SK-N-SH (cell line): ENCODE measurements around the gene GRIPAP1.

Experiments used
- CTCF ChIP-seq: fragments of 200-600 bp; sonication (generic); IDR thresholded peaks from 2 replicates; pipeline ENCODE4 v1.6.1; 2017; ENCODE audit warnings: antibody characterized with exemption, mild to moderate bottlenecking, moderate library complexity
- EP300 ChIP-seq, 2 experiments: IDR thresholded peaks; 2 replicates each; pipeline versions ENCODE4 v1.4.0 to v1.6.1; 2012; ENCODE audit warnings: borderline replicate concordance in 1 of 2, low read depth in 1 of 2, low read length in 1 of 2
- FOXJ3 ChIP-seq: sonication (generic); formaldehyde crosslinking; IDR thresholded peaks from 2 replicates; pipeline ENCODE4 v1.5.1; 2020; ENCODE audit warnings: mild to moderate bottlenecking, missing genetic modification reagents
- FOXM1 ChIP-seq: IDR thresholded peaks from 2 replicates; pipeline ENCODE4 v1.4.0; 2012; ENCODE audit warnings: low read depth, mild to moderate bottlenecking
- MXI1 ChIP-seq: IDR thresholded peaks from 2 replicates; pipeline ENCODE4 v1.6.1; 2012; ENCODE audit warnings: mild to moderate bottlenecking, low read depth, low read length, improper control_type of control experiment
- POLR2AphosphoS5 ChIP-seq: IDR thresholded peaks from 2 replicates; pipeline ENCODE4 v1.6.1; 2012; ENCODE audit warnings: low read depth, low read length
- RCOR1 ChIP-seq: fragments of 150-350 bp; IDR thresholded peaks from 2 replicates; pipeline ENCODE4 v1.6.1; 2017; ENCODE audit warnings: antibody characterized with exemption, low read length
- RFX5 ChIP-seq: IDR thresholded peaks from 2 replicates; pipeline ENCODE4 v1.6.1; 2012; ENCODE audit warnings: mild to moderate bottlenecking, improper control_type of control experiment, low read length
- USF2 ChIP-seq: fragments of 150-350 bp; IDR thresholded peaks from 2 replicates; pipeline ENCODE4 v1.6.1; 2017; ENCODE audit warnings: antibody characterized with exemption, low read length, low read depth, borderline replicate concordance
- YY1 ChIP-seq: IDR thresholded peaks from 2 replicates; pipeline ENCODE4 v1.4.0; 2012; ENCODE audit warnings: low read depth, mild to moderate bottlenecking
- TF ChIP-seq, protein P1 (sequence below): IDR thresholded peaks from 2 replicates; pipeline ENCODE4; 2012
- TF ChIP-seq, protein P2 (sequence below): IDR thresholded peaks from 2 replicates; pipeline ENCODE4 v1.4.0; 2012; ENCODE audit warnings: low read depth

DNA sequence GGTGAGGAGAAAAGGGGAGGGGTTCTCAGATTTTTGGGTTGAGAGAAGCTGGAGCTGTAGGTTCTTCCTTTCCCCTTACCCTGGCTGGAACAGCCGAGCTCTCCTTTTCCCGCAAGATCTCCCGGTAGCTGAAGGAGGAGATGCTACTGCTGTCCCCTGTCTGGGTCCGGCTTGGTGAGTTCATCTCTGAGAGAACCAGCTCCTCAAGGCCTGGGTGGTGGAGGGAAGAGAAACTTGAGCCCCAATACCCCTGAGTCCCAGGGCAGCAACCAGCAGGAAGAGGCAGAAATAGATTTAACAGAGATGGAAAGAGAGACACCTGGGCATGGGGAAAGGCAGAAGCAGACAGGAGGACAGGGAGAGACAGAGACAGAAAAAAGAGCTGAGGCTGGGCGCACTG is 23.8 kb downstream of the GRIPAP1 start:
- TF ChIP-seq CTCF, result no peak
- no peak for TF ChIP-seq YY1
- TF ChIP-seq EP300 (IDR thresholded peaks at IDR 0.05; ENCODE audit: borderline replicate concordance in 1 of 2, low read depth in 1 of 2, low read length in 1 of 2), result no peak
- no peak for TF ChIP-seq RCOR1
- TF ChIP-seq FOXM1, result no peak
- TF ChIP-seq, protein P1, sequence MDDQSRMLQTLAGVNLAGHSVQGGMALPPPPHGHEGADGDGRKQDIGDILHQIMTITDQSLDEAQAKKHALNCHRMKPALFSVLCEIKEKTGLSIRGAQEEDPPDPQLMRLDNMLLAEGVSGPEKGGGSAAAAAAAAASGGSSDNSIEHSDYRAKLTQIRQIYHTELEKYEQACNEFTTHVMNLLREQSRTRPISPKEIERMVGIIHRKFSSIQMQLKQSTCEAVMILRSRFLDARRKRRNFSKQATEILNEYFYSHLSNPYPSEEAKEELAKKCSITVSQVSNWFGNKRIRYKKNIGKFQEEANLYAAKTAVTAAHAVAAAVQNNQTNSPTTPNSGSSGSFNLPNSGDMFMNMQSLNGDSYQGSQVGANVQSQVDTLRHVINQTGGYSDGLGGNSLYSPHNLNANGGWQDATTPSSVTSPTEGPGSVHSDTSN, result no peak
- TF ChIP-seq USF2, result no peak
- TF ChIP-seq, protein P2, sequence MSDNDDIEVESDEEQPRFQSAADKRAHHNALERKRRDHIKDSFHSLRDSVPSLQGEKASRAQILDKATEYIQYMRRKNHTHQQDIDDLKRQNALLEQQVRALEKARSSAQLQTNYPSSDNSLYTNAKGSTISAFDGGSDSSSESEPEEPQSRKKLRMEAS, result no peak
- TF ChIP-seq POLR2AphosphoS5, result no peak
- no peak for TF ChIP-seq FOXJ3 (CRISPR knock-in tag)
- TF ChIP-seq MXI1, result no peak
- TF ChIP-seq RFX5, result no peak
